ENCODE results near the gene SAP30BP.

The SAP30BP gene

DNA sequence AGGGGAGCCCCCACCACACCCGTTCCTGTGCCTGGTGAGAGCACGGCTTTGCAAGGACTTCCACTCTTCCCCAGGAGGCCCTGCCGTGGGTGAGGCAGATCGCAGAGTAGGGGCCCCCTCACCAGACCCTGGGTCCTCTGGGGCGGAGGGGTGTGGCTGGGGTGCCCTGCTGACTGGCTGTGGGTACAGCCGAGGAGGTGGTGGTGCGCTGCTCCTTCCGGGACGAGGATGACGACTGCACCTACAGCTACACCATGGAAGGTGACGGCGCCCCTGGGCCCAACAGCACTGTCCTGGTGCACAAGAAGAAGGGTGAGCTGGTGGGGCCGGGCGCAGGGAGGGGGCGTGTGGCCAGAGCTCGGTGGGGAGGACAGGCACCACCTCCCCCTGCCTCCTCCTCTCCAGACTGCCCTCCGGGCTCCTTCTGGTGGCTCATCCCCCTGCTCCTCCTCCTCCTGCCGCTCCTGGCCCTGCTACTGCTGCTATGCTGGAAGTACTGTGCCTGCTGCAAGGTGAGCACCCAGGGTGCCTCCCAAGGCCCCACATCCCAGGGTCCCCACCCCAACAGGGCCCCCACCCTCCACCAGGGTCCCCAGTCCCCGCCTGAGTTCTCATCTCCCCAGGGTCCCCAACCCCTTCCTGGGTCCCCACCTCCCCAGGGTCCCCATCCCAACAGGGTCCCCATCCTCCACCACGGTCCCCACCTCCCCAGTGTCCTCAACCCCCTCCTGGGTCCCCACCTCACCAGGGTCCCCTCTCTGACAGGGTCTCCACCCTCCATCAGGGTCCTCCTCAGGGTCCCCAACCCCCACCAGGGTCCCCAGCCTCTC lies 70.2 kb downstream of the SAP30BP start:
- DNase-seq = no peak

DNA sequence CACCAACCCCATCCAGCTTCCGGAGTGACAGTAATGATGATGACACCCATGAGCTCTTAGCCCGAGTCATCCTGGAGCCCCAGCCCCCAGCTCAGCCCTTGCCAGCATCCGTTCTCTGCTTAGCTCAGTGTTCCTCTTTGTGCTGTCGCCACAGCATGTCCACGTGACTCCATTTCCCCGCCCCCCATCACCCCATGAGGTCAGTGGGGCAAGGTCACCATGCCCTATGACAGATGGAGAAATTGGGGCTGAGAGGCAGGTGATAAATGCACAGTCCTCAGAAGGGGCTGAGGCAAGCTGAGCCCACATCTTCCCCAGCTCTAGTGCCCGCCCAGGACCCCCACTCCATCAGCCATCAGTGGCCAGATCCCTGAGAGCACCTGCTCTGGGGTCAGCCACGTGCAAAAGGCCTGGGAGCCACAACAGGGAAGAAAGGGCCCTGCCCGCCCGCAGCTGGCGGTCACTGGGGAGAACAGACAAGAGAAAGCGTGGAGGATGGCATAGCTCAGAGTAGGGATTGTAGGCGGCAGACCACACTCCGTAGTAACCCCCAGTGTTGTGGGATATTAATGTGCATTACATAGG lies 71.2 kb downstream of the SAP30BP start:
- peak in 25 of 51 donors; percentile 20 to 78 (median 45) for DNase-seq

DNA sequence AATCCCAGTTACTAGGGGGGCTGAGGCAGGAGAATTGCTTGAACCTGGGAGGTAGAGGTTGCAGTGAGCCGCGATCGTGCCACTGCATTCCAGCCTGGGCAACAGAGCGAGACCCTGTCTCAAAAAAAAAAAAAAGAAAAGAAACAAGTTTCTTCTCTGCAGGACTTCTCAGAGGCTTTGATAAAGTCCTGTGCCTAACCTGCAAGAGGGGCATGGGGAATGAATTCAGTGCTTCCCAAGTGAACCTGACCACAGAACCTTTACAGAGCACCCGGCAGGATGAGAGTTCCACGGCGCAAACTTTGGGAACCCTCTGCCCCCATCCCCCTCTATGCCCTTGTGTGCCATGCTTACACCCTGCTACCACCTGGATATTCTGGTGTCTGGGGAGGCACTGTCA lies 72.0 kb downstream of the SAP30BP start:
- DNase-seq = no peak

DNA sequence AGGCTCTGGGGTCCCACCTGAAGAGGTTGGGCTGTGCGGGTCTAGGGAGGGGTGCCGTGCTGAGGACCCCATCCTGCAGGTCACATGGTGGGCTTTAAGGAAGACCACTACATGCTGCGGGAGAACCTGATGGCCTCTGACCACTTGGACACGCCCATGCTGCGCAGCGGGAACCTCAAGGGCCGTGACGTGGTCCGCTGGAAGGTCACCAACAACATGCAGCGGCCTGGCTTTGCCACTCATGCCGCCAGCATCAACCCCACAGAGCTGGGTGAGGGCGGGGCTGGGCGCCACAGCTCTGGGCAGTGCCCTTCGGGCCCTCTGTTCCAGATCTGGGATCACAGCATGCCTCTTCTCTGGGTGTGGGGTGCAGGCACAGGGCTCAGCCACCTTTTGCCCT lies 72.7 kb downstream of the SAP30BP start:
- DNase-seq = no peak

DNA sequence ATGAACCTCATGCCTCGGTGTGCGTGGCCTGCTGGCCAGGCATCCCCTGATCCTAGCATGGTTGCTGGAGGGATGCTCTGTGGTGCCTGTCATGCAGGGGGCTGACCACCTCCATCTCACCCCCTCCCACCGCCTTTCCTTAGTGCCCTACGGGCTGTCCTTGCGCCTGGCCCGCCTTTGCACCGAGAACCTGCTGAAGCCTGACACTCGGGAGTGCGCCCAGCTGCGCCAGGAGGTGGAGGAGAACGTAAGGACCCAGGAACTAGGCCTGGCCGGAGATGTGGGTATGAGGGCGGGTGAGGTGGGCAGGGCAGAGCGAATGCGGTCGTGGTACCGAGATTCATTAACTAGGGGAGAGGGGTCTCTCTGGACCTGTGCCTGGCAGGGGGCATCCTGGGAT lies 73.1 kb downstream of the SAP30BP start:
- DNase-seq = no peak

DNA sequence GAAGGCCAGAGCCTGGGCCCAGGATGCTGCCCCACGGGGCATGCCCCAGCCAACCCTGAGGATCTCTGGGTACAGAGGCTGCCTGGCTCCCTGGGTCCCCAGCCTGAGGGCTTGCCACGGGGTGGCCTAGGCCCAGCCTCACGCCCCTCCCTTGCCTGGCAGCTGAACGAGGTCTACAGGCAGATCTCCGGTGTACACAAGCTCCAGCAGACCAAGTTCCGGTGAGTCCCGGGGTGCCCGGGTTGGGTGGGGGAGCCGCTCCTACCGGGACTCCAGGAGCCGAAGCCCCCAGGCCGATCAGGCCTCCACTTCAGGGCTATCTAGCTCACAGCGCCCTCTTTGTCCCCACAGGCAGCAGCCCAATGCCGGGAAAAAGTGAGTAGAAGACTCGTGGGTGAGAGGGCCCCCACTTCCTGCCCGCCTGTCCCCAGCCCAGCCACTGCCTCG lies 73.5 kb downstream of the SAP30BP start:
- DNase-seq = no peak

DNA sequence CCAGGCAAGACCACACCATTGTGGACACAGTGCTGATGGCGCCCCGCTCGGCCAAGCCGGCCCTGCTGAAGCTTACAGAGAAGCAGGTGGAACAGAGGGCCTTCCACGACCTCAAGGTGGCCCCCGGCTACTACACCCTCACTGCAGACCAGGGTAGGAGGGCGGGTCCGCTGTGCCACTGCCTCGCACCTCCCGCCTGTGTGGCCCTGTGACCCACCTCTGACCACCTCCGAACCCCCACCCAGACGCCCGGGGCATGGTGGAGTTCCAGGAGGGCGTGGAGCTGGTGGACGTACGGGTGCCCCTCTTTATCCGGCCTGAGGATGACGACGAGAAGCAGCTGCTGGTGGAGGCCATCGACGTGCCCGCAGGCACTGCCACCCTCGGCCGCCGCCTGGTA lies 75.2 kb downstream of the SAP30BP start:
- DNase-seq = no peak

DNA sequence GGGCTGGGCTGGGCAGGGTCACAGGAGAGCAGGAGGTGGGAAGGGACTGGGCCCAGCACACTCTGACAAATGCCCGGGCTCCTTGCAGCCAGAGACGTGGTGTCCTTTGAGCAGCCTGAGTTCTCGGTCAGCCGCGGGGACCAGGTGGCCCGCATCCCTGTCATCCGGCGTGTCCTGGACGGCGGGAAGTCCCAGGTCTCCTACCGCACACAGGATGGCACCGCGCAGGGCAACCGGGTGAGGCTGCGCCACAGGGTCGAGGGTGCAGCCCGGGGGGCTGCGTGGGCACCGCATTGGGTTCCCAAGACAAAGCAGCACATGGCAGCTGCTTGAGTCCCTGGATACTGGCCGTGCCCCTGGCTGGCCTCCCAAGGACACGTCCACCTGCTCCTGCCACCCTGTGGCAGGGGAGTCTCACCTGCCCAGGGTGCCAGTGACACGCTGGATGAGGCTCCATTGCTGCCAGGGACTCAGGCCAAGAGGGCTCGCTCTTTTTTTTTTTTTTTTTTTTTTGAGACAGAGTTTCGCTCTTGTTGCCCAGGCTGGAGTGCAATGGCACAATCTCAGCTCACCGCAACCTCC lies 76.6 kb downstream of the SAP30BP start:
- no peak for DNase-seq

DNA sequence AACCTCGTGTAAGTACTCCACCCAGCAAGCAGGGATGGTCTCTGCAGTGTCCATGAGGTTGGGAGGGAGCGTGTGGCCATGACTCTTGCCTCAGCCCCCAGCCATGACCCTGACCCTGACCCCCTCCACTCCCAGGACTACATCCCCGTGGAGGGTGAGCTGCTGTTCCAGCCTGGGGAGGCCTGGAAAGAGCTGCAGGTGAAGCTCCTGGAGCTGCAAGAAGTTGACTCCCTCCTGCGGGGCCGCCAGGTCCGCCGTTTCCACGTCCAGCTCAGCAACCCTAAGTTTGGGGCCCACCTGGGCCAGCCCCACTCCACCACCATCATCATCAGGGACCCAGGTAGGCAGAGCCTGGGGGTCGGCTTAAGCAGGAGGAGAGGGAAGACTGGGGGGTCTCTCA lies 81.6 kb downstream of the SAP30BP start:
- no peak for DNase-seq

DNA sequence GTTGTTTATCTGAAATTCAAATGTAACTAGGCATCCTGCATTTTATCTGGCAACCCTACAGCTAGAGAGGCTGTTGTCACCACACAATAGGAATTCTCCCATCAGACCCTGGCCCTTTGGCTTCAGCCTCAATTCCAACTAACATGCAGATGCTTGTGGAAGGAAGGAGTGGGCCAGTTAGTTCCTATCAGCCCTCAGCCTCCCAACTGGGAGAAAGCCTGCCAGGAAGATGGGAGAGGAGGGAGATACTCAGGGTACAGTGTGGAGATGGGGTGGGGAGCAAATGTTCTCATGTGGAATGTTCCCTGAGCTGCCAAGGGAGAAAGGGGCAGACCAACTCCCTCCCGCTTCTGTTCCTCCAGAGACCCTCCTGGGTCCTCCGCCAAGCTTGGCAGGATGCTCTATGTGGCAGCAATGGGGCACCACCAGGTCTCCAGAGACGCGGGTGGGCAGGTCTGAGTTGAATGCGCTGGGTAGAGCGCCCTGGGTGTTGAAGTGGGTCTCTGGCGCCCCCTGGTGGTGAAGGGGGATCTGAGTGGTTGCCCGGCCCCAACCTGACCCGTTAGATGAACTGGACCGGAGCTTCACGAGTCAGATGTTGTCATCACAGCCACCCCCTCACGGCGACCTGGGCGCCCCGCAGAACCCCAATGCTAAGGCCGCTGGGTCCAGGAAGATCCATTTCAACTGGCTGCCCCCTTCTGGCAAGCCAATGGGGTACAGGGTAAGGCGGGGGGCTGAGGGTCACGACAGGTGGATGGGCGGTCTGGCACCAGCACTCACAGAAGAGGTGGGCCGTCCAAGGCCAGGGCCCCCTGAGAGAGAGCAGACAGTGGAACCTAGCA lies 82.6 kb downstream of the SAP30BP start:
- DNase-seq = peak; percentile 21 to 96 (median 73)

DNA sequence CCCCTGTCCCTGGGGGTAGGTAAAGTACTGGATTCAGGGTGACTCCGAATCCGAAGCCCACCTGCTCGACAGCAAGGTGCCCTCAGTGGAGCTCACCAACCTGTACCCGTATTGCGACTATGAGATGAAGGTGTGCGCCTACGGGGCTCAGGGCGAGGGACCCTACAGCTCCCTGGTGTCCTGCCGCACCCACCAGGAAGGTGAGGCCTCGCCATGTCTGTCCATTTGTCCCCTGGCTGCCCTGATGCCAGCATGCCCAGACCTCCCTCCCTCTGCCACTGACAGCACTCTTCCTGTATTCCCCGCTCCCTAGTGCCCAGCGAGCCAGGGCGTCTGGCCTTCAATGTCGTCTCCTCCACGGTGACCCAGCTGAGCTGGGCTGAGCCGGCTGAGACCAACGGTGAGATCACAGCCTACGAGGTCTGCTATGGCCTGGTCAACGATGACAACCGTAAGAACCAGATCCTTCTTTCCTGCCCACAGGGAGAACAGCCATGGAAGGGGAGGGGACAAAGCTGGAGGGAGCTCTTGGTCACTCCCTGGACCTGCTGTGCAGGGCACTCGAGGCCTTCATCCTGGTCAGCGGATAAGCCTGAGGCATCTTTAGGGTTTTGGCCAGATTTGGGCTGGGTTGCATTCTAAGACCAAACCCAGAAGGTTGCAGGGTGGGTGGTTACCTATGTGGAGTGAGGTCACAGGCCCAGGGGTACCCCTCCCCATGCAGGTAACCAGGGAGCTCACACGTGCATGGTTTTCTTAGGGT lies 83.7 kb downstream of the SAP30BP start:
- no peak for DNase-seq

DNA sequence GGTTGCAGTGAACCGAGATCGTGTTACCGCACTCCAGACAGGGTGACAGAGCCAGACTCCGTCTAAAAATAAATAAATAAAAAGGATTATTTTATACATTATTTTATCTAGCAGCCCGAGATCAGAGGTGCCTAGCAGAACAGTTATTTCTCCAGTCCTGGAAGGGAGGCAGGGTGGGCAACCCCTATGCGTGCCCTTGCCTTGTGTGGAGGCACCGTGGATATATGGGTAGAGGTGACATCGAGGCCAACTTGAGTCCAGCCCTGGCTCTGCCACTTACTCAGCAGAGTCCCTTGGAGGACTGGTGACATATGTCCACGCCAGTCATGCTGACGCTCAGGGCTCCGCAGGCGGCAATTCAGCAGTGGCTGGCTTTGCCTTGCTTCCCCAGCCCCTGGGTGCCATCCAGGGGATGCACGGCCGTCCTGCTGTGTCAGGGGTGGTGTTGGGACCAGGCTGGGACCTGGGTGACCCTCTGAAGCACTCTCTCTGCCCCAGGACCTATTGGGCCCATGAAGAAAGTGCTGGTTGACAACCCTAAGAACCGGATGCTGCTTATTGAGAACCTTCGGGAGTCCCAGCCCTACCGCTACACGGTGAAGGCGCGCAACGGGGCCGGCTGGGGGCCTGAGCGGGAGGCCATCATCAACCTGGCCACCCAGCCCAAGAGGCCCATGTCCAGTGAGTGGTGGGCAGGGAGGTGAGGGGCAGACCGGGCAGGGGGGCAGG lies 84.7 kb downstream of the SAP30BP start:
- DNase-seq = no peak

DNA sequence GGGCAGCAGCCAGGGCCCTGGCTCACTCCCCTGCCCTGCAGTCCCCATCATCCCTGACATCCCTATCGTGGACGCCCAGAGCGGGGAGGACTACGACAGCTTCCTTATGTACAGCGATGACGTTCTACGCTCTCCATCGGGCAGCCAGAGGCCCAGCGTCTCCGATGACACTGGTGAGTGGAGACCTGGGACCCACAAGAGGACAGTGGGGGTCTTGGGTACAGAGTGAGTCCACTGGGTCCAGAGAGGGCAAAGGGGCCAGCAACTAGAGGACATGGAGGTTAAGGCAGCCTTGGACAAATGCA lies 85.2 kb downstream of the SAP30BP start:
- no peak for DNase-seq

DNA sequence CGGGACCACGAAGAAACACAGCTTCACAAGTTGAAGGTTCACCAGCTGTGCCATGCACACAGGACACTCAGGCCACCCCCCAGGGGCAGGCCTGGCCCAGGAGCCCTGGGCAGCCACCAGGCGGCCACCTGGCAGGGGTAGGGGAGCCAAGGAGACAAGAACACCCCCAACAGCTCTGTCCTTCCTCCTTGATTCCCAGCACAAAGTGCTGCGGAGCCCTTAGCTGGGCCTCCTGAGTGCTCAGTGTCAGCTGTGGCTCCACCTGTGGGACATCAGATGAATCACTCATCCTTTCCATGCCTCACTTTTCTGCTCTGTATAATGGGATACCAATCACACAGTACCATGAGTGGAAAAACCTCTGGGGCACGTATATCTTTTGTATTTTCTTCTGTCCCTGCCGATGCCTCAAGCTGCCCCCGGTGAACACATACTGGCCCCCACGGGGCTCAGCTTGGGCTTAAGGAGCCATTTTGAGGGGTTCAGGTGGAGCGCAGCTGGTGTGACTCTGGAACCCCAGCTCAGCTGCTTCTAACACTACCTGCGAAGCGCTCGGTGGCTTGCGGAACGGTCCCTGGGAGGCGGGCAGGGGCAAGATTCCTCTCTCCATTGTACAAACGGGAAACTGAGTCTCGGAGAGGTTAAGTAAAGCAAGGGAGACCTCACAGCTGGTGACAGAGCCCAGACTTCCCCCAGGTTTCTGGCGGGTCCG lies 85.8 kb downstream of the SAP30BP start:
- DNase-seq = no peak

DNA sequence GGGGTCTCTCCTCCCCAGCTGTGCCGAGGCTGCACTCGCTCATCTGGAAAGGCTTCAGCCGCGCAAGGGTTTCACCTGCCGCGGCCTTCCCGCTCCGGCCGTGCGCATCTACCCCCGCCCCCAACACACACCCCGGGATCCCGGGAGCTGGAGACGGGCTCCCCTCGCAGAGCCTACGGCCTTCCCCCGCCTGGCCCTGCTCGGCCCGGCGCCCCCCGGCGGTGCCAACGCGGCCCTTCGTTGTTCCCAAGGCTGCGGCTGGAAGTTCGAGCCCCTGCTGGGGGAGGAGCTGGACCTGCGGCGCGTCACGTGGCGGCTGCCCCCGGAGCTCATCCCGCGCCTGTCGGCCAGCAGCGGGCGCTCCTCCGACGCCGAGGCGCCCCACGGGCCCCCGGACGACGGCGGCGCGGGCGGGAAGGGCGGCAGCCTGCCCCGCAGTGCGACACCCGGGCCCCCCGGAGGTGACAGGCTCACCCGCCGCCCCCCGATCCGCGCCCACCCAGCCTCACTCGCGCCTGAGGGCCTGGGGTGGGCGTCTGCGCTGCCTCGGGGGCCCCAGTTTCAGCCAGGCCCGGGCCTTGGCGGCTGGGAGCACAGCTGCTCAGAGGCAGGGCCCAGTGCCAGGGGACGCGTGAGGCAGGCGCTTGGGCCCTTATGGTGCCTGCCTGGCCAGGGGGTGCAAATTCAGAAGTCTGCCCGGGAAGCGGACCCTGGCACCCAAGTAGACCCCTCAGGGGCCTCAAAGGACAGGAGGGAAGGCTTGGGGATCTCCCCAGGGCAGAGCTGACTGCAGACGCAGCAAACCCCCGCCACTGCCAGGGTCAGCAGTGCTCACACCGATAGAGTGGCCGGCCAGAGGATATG lies 86.6 kb downstream of the SAP30BP start:
- DNase-seq = peak in 44 of 51 donors; percentile 20 to 78 (median 61)

DNA sequence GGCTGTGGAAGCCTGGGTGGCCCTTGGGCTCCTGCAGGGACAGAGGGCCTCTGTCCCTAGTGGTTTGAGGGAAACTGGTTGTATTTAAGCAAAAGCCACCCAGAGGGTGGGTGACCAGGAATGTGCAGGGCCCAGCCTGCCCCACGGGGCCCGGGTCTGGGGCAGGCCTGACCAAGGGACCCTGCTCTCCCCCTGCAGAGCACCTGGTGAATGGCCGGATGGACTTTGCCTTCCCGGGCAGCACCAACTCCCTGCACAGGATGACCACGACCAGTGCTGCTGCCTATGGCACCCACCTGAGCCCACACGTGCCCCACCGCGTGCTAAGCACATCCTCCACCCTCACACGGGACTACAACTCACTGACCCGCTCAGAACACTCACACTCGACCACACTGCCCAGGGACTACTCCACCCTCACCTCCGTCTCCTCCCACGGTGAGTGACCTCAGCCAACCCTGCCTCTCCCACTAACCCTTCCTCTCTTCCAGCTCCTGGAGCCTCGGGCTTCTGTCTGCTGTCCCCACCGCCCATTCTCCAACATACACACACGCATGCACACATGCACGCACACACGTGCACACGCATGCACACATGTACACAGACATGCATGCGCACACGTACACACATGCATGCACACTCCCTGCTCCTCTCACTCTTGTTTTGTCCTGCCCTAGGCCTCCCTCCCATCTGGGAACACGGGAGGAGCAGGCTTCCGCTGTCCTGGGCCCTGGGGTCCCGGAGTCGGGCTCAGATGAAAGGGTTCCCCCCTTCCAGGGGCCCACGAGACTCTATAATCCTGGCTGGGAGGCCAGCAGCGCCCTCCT lies 87.5 kb downstream of the SAP30BP start:
- no peak for DNase-seq

DNA sequence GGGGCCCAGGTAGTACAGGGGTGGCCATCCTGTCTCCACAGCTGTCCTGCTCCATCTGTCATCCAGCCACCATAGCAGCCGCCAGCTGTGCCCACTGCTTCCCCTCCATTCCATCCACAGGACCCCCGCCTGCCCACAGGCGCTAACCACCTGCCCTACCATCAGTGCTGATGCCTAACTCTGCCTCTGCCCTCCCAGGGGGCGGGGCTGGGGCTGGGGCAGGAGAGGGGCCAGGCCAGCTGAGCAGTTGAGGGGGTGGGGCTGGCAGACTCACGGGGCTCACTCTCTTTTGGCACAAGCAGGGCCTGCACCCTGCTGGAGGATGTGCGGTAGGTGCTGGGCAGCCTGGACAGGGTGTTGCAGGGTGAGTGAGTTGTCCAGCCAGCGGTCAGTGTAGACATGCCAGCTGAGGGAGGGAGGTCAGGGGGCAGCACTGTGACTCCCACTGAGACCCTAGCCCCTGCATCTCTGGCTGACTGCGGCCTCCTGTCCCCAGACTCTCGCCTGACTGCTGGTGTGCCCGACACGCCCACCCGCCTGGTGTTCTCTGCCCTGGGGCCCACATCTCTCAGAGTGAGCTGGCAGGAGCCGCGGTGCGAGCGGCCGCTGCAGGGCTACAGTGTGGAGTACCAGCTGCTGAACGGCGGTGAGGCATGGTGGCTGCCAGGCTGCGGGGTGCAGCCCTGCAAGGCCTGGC lies 88.2 kb downstream of the SAP30BP start:
- DNase-seq = no peak
